ENCODE results near the gene TACC2. TPM values are rescaled to one million over a fixed set of nuclear protein-coding genes. Genes with fewer than 3 reads are reported as not detected.

TACC2 gene
- total and polyA plus RNA-seq, 2 donors (not counting 1 experiment from before 2014, with no cell fraction given): not detected

GRCh38 chr10:122178655-122179054 is 189.7 kb downstream of the TACC2 start:
- H3K9me3 Mint-ChIP-seq (ENCODE audit: insufficient read depth): no peaks in the 10 kb centered on the region
- Histone ChIP-seq H3K9ac (ENCODE audit: low read length) (no peak overlapping the region), H3K4me1 (ENCODE audit: control insufficient read depth in 2 of 2, insufficient read depth in 2 of 2, low read length in 2 of 2) (no peaks in the 10 kb centered on the region), H3K4me2 (replicated peaks; ENCODE audit: low read depth, low read length, poor library complexity, severe bottlenecking) (no peak overlapping the region), H2AFZ (ENCODE audit: insufficient read depth, low read depth, low read length, poor library complexity, severe bottlenecking) (no peak overlapping the region), H4K20me1 (ENCODE audit: control insufficient read depth, insufficient read depth, low read length, poor library complexity, severe bottlenecking) (no peaks in the 10 kb centered on the region), H3K36me3 (replicated peaks in 1 of 2; ENCODE audit: control extremely low read depth in 1 of 2, control insufficient read depth in 1 of 2, extremely low read depth in 1 of 2, insufficient read depth in 2 of 2, low read length in 1 of 2) (no peaks in the 10 kb centered on the region), H3K4me3 (ENCODE audit: control extremely low read depth in 1 of 5, extremely low read depth in 1 of 5, insufficient read depth in 1 of 5, low read depth in 2 of 5, low read length in 4 of 5) (no peak overlapping the region), H3K27ac (ENCODE audit: low read length in 2 of 2) (no peak overlapping the region), H3K27me3 (replicated peaks in 1 of 4; ENCODE audit: control extremely low read depth in 1 of 4, control insufficient read depth in 3 of 4, insufficient read depth in 4 of 4, low read length in 3 of 4) (no peaks in the 10 kb centered on the region), H3K79me2 (ENCODE audit: control insufficient read depth, insufficient read depth, low read length) (no peaks in the 10 kb centered on the region), H3K9me3 (ENCODE audit: control extremely low read depth in 1 of 3, control insufficient read depth in 2 of 3, insufficient read depth in 1 of 3, low read length in 2 of 3) (no peaks in the 10 kb centered on the region)
- ChIA-PET CTCF (no interaction called here), POLR2A (no interaction called here)
- H3K27ac Mint-ChIP-seq: no peak overlapping the region
- intact Hi-C loops (cut with micrococcal nuclease): no loop called here
- no peak for ATAC-seq (ENCODE audit: low read depth)
- WGBS (ENCODE audit: insufficient coverage): no CpG with 5 or more reads among the region's 3 CpGs
- no peaks in the 10 kb centered on the region for H3K4me1 Mint-ChIP-seq
- no peak overlapping the region for H3K4me3 Mint-ChIP-seq
- peaks cover 7% of the 10 kb centered on the region for H3K27me3 Mint-ChIP-seq
- TF ChIP-seq, protein P1, sequence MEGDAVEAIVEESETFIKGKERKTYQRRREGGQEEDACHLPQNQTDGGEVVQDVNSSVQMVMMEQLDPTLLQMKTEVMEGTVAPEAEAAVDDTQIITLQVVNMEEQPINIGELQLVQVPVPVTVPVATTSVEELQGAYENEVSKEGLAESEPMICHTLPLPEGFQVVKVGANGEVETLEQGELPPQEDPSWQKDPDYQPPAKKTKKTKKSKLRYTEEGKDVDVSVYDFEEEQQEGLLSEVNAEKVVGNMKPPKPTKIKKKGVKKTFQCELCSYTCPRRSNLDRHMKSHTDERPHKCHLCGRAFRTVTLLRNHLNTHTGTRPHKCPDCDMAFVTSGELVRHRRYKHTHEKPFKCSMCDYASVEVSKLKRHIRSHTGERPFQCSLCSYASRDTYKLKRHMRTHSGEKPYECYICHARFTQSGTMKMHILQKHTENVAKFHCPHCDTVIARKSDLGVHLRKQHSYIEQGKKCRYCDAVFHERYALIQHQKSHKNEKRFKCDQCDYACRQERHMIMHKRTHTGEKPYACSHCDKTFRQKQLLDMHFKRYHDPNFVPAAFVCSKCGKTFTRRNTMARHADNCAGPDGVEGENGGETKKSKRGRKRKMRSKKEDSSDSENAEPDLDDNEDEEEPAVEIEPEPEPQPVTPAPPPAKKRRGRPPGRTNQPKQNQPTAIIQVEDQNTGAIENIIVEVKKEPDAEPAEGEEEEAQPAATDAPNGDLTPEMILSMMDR (IDR thresholded peaks at IDR 0.05): no peak
- no peak for TF ChIP-seq EZH2 (IDR thresholded peaks at IDR 0.05; ENCODE audit: borderline replicate concordance, insufficient read depth, low read depth, low read length, poor library complexity, severe bottlenecking)
- DNase-seq: no peak

DNA sequence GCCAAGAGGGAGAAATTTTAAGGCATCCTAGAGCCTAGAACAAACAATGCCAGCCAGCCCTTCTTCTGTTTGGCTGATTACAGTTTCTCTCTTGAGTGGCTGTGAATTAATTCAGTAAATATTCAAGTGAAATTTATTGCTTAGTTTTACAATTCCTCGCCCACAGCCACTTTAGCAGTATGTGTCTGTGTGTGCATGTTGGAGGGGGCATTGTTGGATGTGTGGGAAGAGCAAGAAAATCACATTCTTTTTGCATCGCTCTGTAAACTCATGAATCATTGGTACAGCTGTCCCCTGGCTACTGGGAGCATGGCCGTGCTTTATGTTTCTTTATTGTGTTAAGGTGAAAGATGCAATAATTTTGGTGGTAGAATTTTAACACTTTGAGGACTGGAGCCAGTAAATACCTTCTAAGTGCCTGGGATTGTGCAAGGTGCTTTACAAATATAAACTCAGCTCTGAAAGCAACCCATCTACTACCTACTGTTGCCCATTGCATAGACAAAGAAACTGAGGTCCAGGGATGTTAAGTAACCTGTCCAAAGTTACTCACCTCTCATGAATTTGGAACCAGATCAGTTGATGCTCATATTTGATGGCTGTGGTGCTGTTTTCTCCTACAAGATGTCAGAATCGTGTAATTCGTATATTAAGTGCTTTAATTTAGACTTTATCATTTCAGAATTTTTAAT is 192.2 kb downstream of the TACC2 start:
- Mint-ChIP-seq H3K4me3 (no peak overlapping the region), H3K27ac (no peak overlapping the region), H3K27me3 (peaks cover 4% of the 10 kb centered on the region), H3K9me3 (ENCODE audit: insufficient read depth) (no peaks in the 10 kb centered on the region), H3K4me1 (no peaks in the 10 kb centered on the region)
- H3K27ac ChIP-seq (ENCODE audit: low read length in 2 of 2): no peak overlapping the region
- H3K4me1 ChIP-seq (ENCODE audit: control insufficient read depth in 2 of 2, insufficient read depth in 2 of 2, low read length in 2 of 2): no peaks in the 10 kb centered on the region
- no peaks in the 10 kb centered on the region for H3K79me2 ChIP-seq (ENCODE audit: control insufficient read depth, insufficient read depth, low read length)
- DNase-seq (no peak), ATAC-seq (ENCODE audit: low read depth) (no peak)
- ChIA-PET POLR2A (no interaction called here), CTCF (no interaction called here)
- H3K27me3 ChIP-seq (replicated peaks in 1 of 4; ENCODE audit: control extremely low read depth in 1 of 4, control insufficient read depth in 3 of 4, insufficient read depth in 4 of 4, low read length in 3 of 4): no peaks in the 10 kb centered on the region
- no peaks in the 10 kb centered on the region for H4K20me1 ChIP-seq (ENCODE audit: control insufficient read depth, insufficient read depth, low read length, poor library complexity, severe bottlenecking)
- TF ChIP-seq, protein P1 (IDR thresholded peaks at IDR 0.05): no peak
- TF ChIP-seq EZH2 (IDR thresholded peaks at IDR 0.05; ENCODE audit: borderline replicate concordance, insufficient read depth, low read depth, low read length, poor library complexity, severe bottlenecking): no peak
- no peaks in the 10 kb centered on the region for H3K36me3 ChIP-seq (replicated peaks in 1 of 2; ENCODE audit: control extremely low read depth in 1 of 2, control insufficient read depth in 1 of 2, extremely low read depth in 1 of 2, insufficient read depth in 2 of 2, low read length in 1 of 2)
- no peaks in the 10 kb centered on the region for H3K9me3 ChIP-seq (ENCODE audit: control extremely low read depth in 1 of 3, control insufficient read depth in 2 of 3, insufficient read depth in 1 of 3, low read length in 2 of 3)
- H3K4me3 ChIP-seq (ENCODE audit: control extremely low read depth in 1 of 5, extremely low read depth in 1 of 5, insufficient read depth in 1 of 5, low read depth in 2 of 5, low read length in 4 of 5): no peak overlapping the region
- intact Hi-C loops (cut with micrococcal nuclease): no loop called here
- 90% methylated on average over 2 of the region's 5 CpGs for WGBS (ENCODE audit: insufficient coverage)
- H3K9ac ChIP-seq (ENCODE audit: low read length): no peak overlapping the region
- no peak overlapping the region for H3K4me2 ChIP-seq (replicated peaks; ENCODE audit: low read depth, low read length, poor library complexity, severe bottlenecking)
- H2AFZ ChIP-seq (ENCODE audit: insufficient read depth, low read depth, low read length, poor library complexity, severe bottlenecking): no peak overlapping the region

Measured in B cell (primary cell).